WERI-Rb-1 (cell line): ENCODE data around the gene ADCY5.
"Not testable (repeated sequence)": the region's sequence is repeated elsewhere in the genome, so short reads cannot be mapped to it uniquely, and the experiment has no call there.

ENCODE experiments used
- DNase-seq: peaks from one replicate; pipeline ENCODE4 v3.0.0-alpha.2; 2020
- H3K27ac ChIP-seq: fragments of 250-450 bp; sonication (Bioruptor Pico); 2 replicates; pipeline ENCODE4 v1.5.1; 2020; ENCODE audit warnings: mild to moderate bottlenecking, moderate library complexity
- H3K27me3 ChIP-seq: fragments of 250-450 bp; sonication (Bioruptor Pico); 2 replicates; pipeline ENCODE4 v1.5.1; 2021; ENCODE audit warnings: mild to moderate bottlenecking, low read depth, moderate library complexity; ENCODE audit not compliant: insufficient read depth, severe bottlenecking
- H3K36me3 ChIP-seq: fragments of 250-450 bp; sonication (Bioruptor Pico); 2 replicates; pipeline ENCODE4 v1.5.1; 2020; ENCODE audit warnings: mild to moderate bottlenecking, moderate library complexity
- H3K4me3 ChIP-seq: 2 replicates; pipeline ENCODE4 v1.5.1; 2011; ENCODE audit warnings: low read depth, mild to moderate bottlenecking, control low read depth, low read length
- H3K9me3 ChIP-seq: fragments of 250-450 bp; sonication (Bioruptor Pico); 2 replicates; pipeline ENCODE4 v1.5.1; 2021; ENCODE audit warnings: mild to moderate bottlenecking, moderate library complexity; ENCODE audit not compliant: severe bottlenecking
- TF ChIP-seq, protein P1 (sequence below): IDR thresholded peaks from 2 replicates; pipeline ENCODE4 v1.5.1; 2011; ENCODE audit warnings: low read depth, mild to moderate bottlenecking, control low read depth, inconsistent platforms, low read length

Gene ADCY5

DNA sequence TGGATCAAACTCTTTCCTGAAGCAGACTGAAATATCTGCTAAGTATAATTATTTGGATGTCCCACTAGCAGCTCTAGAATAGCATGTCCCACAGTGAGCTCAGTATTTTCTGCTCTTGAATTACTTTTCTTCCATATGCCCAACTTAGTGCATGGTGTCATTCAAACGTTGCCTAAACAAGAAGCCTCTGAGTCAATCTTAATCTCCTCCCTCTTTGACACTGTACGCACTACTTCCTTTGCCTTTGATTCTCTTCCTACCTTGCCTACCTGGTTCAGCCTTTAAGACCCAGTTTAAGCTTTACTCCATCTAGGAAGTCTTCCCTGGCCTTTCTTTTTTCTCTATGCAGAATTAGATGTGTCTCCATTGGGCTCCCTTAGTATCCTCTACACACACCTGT is 192.6 kb downstream of the ADCY5 start:
- TF ChIP-seq, protein P1, sequence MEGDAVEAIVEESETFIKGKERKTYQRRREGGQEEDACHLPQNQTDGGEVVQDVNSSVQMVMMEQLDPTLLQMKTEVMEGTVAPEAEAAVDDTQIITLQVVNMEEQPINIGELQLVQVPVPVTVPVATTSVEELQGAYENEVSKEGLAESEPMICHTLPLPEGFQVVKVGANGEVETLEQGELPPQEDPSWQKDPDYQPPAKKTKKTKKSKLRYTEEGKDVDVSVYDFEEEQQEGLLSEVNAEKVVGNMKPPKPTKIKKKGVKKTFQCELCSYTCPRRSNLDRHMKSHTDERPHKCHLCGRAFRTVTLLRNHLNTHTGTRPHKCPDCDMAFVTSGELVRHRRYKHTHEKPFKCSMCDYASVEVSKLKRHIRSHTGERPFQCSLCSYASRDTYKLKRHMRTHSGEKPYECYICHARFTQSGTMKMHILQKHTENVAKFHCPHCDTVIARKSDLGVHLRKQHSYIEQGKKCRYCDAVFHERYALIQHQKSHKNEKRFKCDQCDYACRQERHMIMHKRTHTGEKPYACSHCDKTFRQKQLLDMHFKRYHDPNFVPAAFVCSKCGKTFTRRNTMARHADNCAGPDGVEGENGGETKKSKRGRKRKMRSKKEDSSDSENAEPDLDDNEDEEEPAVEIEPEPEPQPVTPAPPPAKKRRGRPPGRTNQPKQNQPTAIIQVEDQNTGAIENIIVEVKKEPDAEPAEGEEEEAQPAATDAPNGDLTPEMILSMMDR, result no peak
- DNase-seq, result no peak
- Histone ChIP-seq H3K9me3 (no peaks in the 10 kb centered on the region), H3K27me3 (no peaks in the 10 kb centered on the region), H3K27ac (no peak overlapping the region), H3K4me3 (no peak overlapping the region), H3K36me3 (peaks cover 2% of the 10 kb centered on the region; the same call in 1 of the 2 replicates)

DNA sequence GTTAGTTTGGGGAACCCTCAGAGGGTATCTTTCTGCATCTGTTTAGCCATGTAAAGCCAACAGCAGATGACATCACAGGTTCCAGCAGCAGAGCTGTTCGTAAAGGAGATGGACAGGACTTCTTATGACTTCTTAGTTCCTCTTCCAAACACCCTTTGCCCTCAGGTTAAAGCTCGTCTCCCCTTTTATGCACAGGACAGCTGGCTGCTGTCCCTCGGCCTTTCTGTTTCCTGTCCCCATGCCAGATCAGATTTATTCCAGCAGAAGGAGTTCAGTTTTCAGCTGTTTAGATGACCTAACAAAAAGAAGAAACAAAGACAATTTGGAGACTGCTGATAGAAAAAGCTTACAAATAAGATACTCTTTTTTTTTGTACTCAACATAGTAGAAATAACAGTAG is 202.0 kb downstream of the ADCY5 start:
- no peak for DNase-seq
- Histone ChIP-seq H3K27me3 (no peaks in the 10 kb centered on the region), H3K36me3 (peaks cover 31% of the 10 kb centered on the region), H3K27ac (no peak overlapping the region), H3K4me3 (no peak overlapping the region), H3K9me3 (no peaks in the 10 kb centered on the region)
- TF ChIP-seq, protein P1, result no peak

DNA sequence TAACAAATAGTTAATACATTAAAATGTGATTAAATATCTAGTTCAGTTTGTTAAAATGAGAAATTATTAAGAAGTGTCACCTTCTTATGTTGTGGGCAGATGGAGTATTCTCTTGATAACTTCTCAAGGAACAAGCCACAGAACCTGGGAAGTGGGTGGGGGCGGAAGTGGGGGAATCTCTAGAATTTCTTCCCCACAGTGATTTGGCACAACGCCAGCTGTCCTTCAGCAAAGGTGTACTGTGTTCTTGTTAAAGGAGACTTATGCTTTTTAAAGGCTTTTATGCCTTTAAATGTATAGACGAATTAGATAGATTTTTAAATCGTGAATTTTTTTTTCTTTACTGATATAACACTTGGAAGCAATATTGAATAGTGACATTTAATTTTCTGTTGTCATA is 204.8 kb downstream of the ADCY5 start:
- H3K9me3 ChIP-seq, result no peaks in the 10 kb centered on the region
- H3K36me3 ChIP-seq, result peaks cover 31% of the 10 kb centered on the region
- H3K27ac ChIP-seq, result no peak overlapping the region
- TF ChIP-seq, protein P1, result no peak
- DNase-seq, result no peak
- H3K27me3 ChIP-seq, result no peaks in the 10 kb centered on the region
- no peak overlapping the region for H3K4me3 ChIP-seq

DNA sequence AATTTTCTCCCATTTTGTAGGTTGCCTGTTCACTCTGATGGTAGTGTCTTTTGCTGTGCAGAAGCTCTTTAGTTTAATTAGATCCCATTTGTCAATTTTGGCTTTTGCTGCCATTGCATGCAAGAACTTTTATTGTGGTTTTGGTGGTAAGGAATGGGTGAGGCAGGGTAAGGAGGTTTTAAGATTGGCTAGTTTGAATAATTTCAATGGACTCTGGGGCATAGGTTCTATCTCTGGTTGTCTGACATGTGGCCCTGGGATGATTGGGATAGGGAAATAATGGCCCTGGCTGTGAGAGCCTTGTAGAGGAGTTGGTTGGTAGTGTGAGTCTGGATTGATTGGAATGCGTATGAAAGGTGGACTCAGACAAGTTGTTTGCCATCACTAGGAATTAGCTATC is 209.1 kb downstream of the ADCY5 start:
- TF ChIP-seq, protein P1, result no peak
- H3K4me3 ChIP-seq, result no peak overlapping the region
- no peaks in the 10 kb centered on the region for H3K9me3 ChIP-seq
- peaks cover 9% of the 10 kb centered on the region for H3K36me3 ChIP-seq
- H3K27me3 ChIP-seq, result no peaks in the 10 kb centered on the region
- H3K27ac ChIP-seq, result no peak overlapping the region
- DNase-seq, result no peak

DNA sequence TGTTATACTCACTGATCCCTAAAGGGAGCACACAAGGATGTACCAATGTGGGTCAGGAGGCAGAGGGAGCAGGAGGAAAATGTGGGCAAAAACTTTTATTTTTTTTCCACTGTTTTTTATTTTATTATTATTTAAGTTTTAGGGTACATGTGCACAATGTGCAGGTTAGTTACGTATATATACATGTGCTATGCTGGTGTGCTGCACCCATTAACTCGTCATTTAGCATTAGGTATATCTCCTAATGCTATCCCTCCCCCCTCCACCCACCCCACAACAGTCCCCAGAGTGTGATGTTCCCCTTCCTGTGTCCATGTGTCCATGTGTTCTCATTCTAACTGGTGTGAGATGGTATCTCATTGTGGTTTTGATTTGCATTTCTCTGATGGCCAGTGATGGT is 209.7 kb downstream of the ADCY5 start:
- not testable (repeated sequence) for H3K27ac ChIP-seq, H3K9me3 ChIP-seq, DNase-seq, H3K4me3 ChIP-seq, H3K36me3 ChIP-seq, H3K27me3 ChIP-seq

DNA sequence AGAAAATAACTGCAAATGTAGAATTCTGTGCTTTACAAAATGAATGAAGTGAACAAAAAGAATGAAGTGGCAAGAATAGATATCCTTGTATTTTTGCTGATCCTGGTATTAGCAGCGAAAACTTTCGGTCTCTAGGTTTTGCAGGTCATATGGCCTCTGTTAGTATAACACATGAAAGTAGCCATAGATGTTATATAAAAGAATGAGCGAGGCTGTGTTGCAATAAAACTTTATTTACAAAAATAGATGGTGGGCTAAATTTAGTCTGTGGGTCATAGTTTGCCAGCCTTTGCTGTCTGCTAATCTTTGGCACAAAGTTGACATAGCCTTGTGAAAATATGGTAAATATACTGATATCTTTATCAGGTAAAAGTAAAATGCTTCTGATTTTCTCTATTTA is 212.0 kb downstream of the ADCY5 start:
- H3K4me3 ChIP-seq, result no peak overlapping the region
- H3K27me3 ChIP-seq, result no peaks in the 10 kb centered on the region
- H3K9me3 ChIP-seq, result no peaks in the 10 kb centered on the region
- peaks cover 5% of the 10 kb centered on the region for H3K36me3 ChIP-seq
- no peak for DNase-seq
- TF ChIP-seq, protein P1, result no peak
- H3K27ac ChIP-seq, result no peak overlapping the region
